ENCODE results near the gene PSMB7. TPM values are rescaled to one million over a fixed set of nuclear protein-coding genes. Genes with fewer than 3 reads are reported as not detected.

Gene PSMB7
- total and polyA plus RNA-seq, 12 donors, result 148 to 308 (median 163) TPM

GRCh38 chr9:124335320-124335707 is 79.9 kb downstream of the PSMB7 start:
- Histone ChIP-seq H3K27me3 (no peaks in the 10 kb centered on the region), H3K4me1 (no peaks in the 10 kb centered on the region), H3K9me3 (peaks cover 0 to 16% (median 8%) of the 10 kb centered on the region in 11 donors), H3K27ac (no peak overlapping the region), H3K36me3 (peaks cover 0 to 92% (median 7%) of the 10 kb centered on the region in 9 donors), H3K4me3 (no peak overlapping the region)
- WGBS, 2 donors, result 88% methylated on average over 14 of the region's 14 CpGs
- no peak for TF ChIP-seq CTCF (IDR thresholded peaks at IDR 0.05)
- intact Hi-C loops (cut with DNase I), result no loop called here
- DNase-seq, result no peak
- ATAC-seq, result no peak

- Histone ChIP-seq H3K4me1 (no peaks in the 10 kb centered on the region), H3K36me3 (peaks cover 0 to 92% (median 7%) of the 10 kb centered on the region in 9 donors), H3K27me3 (no peaks in the 10 kb centered on the region), H3K4me3 (no peak overlapping the region), H3K9me3 (peaks cover 0 to 16% (median 8%) of the 10 kb centered on the region in 11 donors), H3K27ac (no peak overlapping the region)
- 89 to 91% methylated on average over 15 of the region's 15 CpGs for WGBS, 2 donors
- no peak for TF ChIP-seq CTCF (IDR thresholded peaks at IDR 0.05)
- intact Hi-C loops (cut with DNase I), result no loop called here
- peak in 1 of 8 donors; percentile 52 for ATAC-seq
- no peak for DNase-seq
These were observed 80.5 kb downstream of the PSMB7 start for GRCh38 chr9:124334568-124335319.

DNA sequence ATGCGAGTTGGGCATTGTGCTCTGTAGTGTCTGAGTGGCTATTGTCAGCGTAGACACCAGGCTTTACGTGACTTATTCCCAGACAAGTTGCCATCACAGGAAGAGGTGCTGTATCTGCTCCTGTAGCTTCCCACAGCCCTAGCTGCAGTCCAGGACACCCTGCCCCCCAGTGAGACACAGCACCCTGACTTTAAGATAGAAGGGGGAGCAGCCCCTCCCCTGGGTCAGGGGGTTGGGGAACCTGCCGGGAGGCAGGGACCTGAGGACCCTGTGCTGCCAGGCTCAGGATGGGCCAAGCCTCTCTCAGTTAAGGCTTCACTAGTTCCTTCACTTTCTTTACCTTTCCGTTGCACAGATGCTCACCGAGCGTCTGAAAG is 82.1 kb downstream of the PSMB7 start:
- DNase-seq (no peak), ATAC-seq (no peak)
- H3K27ac ChIP-seq, result no peak overlapping the region
- H3K4me3 ChIP-seq, result no peak overlapping the region
- no peaks in the 10 kb centered on the region for H3K27me3 ChIP-seq
- no peak for TF ChIP-seq CTCF (IDR thresholded peaks at IDR 0.05)
- H3K4me1 ChIP-seq, result no peaks in the 10 kb centered on the region
- peaks cover 0 to 15% (median 8%) of the 10 kb centered on the region in 11 donors for H3K9me3 ChIP-seq
- H3K36me3 ChIP-seq, result peaks cover 0 to 95% (median 7%) of the 10 kb centered on the region in 9 donors
- WGBS, 2 donors, result 91 to 92% methylated on average over 7 of the region's 7 CpGs
- intact Hi-C loops (cut with DNase I), result no loop called here

DNA sequence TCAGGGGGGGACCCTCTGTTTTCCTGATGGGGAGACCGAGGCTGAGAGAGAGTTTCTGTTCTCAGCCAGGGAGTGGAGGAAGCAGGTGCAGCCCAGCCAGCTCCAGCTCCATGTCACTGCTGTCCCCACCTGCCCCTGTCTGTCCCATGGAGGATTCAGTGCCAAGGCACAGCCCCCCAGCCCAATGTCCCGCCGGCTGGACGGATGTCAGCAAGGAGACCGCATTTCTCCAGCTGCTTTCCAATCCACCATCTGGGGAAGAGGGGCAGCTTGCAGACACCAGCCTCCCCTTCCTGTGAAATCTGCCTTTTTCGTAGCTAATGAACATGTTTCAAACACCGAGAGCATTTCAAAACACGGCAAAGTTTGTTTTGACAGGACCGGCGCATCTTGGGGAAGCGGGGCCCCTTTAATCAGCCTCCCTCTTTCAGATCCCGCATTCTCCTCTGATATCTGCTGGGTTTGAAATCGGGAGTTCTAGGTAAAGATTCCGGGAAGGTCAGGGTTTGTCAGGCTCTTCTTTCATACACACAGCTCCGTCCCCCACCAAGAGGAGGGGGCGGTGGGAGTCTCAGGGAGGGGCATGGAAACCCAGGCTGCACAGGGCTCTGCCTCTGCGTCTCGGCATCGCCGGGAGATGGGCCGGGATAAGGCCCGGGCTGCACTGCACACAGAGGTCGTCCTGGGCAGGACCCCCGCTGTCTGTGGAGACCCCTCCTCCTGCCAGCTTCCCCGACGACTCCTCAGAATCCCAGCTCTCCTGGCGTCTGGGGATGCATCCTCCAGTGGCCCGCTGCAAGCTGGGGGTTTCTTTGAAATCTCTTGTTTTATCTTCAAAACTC is 82.7 kb downstream of the PSMB7 start:
- Histone ChIP-seq H3K27ac (no peak overlapping the region), H3K4me3 (no peak overlapping the region), H3K36me3 (peaks cover 0 to 95% (median 2%) of the 10 kb centered on the region in 9 donors), H3K27me3 (no peaks in the 10 kb centered on the region), H3K9me3 (peaks cover 0 to 10% (median 5%) of the 10 kb centered on the region in 11 donors), H3K4me1 (no peaks in the 10 kb centered on the region)
- intact Hi-C loops (cut with DNase I), result no loop called here
- ATAC-seq, result no peak
- no peak for DNase-seq
- WGBS, 2 donors, result 77 to 79% methylated on average over 28 of the region's 28 CpGs
- TF ChIP-seq CTCF (IDR thresholded peaks at IDR 0.05), result no peak
